ENCODE measurements around the gene GALNT10.

The GALNT10 gene

DNA sequence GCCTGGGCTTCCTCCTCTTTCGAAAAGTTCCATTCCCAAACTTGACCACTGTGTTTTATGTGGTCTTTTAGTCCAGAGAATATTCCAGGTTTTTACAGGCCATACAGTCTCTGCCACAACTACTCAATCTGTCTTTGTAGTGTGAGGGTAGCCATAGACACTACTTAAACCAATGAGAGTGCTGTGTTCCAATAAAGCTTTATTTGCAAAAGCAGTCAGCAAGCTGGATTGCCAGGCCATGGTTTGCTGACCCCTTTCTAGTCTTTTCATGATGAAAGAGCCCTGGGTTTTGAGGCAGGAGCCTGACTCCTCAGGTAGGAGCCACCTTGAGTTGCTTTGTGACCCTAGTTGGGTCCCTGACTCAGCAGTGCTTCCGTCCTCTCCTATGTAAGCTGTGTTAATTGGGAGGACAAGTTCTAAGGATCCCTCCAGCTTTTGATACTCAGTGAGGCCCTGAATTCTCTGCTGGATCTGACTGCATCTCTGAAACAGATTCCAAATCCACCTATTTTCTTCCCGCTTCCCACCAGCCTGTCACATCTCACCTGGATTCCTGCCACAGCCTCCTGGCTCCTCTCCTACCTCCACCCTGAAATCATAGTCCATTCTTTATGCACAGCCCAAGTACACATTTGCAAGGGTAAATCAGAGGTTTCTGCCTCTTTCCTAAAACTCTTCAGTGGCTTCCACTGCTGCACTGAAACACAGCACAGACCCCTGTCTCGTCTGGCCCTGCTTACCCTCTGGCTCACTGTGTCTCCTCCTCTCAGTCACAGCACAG is 13.5 kb downstream of the GALNT10 start:
- DNase-seq (ENCODE audit: low spot score), result no peak

DNA sequence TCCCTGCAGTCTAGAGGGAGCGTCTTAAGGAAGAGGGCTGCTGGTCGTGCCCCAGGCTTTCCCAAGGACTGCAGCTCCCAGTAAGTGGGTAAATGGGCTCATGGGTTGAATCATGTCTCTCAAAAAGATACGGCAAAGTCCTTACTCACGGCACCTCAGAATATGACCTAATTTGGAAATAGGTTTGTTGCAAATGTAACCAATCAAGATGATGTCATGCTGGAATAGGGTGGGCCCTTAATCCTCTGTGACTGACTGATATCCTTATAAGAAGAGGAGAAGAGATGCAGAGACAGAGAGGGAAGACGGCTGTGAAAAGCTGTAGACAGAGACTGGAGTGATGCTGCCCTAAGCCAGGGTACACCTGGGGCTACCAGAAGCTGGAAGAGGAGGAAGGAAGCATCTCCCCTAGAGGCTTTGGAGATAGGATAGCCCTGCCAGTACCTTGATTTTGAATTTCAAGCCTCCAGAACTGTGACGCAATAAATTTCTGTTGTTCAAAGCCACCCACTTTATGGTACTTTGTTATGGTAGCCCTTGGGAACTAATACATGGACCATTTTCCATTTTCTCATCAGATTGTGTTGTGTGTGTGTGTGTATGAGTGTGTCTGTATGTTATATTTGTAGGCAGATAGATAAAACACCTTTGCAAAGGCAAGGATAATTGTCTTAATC is 15.0 kb downstream of the GALNT10 start:
- no peak for DNase-seq (ENCODE audit: low spot score)

DNA sequence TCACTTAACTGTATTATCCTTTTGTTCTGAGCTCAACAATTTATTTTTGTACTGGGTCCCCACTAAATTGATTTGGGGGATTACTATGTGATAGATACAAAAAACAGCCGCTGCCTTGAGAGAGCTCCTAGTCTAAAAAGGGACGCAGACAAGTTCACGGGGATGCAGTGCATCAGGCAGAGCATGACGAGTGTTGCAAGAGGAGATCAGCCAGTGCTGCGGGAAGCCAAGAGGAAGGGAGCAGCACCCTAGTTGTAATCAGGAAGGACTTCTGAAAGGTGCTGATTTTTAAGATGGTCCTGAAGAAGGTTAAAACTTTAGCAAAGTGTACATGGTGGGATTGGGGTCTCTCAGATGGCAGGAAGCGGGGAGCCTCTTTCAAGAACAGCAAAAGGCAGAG is 15.8 kb downstream of the GALNT10 start:
- DNase-seq (ENCODE audit: low spot score), result no peak

DNA sequence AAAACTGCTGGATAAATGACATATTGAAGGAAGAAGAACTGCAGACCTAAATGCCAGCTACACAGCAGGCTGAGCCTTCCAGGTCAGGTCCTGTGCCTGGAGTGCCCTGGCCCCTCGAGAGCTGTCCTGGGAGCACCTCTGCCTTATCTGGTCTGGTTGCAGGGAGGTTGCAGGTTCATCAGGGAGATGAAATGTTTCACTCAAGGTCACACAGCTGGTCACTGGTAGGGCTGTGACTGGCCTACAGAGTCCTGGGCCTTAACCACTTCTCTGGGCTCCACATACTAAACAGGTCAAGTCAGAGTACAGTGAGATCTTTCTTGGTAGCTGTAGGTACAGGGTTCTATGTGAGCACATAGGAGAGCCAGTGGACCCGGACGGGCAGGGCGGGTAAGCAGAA is 16.7 kb downstream of the GALNT10 start:
- DNase-seq (ENCODE audit: low spot score), result no peak

GRCh38 chr5:154209591-154210081 is 19.1 kb downstream of the GALNT10 start:
- DNase-seq (ENCODE audit: low spot score), result no peak

DNA sequence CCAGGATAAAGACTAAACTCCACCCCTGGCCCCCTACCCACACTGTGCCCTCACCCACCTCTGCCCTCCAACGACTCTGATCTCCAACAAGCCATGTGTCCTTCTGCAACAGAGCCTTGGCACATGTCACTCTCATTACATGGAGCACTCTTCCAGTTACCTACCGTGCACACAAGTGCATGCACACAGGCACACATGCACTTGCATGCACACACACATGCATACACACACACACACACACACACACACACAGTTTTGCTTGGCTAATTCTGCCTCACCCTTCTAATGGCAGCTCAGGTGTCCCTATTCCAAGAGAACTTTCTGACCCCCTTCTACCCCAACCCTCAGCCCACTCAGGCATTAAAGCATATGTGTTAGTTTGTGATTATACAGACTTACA is 19.6 kb downstream of the GALNT10 start:
- no peak for DNase-seq (ENCODE audit: low spot score)

DNA sequence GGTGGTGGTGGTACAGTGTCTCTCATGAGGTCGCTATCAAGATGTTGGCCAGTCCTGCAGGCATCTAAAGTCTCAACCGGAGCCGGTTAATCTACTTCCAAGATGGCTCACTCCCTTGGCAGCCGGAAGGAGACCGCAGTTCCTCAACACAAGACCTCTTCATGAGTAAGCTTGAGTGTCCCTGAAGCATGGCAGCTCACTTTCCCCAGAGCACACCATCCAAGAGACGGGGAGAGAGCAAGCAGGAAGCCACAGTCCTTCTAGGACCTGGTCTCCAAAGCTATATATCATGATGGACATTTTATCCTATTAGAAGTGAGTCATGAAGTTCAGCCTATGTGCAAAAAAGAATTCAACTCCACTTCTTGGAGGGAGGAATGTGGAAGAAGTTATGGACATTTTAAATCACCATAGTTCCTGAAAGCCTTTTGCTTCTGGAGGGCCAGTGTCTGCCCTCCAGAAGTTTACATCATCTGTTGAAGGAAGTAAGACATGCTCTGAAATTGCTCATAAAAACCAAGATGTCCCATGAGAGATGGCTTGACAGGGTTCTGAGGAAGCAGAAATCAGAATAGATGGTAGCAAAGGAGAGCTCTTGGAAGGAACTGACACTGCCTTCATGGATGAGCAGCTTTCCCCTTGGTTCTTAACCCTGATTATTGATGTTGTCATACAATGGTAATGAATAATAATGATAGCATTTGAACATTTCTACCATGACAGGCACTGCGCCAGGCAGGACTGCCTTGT is 21.3 kb downstream of the GALNT10 start:
- no peak for DNase-seq (ENCODE audit: low spot score)

GRCh38 chr5:154213592-154213991 is 23.1 kb downstream of the GALNT10 start:
- DNase-seq (ENCODE audit: low spot score), result no peak

DNA sequence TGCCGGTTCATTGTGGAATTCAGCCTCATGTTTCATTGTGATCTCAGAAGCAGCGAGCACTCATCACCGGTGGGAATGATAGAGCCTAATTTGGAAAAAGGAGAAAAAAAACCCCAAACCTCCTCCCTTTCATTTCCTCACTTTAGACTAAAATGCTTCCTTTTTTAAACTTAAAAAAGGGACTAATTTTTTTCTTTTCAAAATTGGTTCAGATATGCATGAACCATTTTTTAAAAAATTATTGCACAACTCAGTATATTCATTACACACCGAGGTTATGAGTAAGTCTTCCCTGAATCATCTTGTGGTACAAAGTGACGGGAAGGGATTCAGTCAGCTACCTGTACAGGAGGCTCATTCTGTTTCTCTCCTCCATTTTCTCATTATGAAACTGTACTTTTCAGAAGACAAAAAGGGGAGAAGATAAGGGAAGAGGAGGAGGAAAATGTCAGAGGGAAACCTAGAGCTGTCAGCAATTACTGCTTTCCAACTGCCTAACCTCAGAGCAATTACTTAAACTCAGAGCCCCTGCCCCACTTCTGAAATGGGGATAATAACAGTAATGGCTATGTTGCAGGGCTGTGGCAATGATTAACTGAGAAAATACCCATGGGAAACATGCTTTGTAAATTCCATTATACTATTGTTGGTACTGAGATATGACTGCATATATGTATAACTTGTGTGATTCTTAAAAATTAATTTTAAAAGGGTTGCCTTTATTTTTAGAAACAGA is 24.0 kb downstream of the GALNT10 start:
- no peak for DNase-seq (ENCODE audit: low spot score)

DNA sequence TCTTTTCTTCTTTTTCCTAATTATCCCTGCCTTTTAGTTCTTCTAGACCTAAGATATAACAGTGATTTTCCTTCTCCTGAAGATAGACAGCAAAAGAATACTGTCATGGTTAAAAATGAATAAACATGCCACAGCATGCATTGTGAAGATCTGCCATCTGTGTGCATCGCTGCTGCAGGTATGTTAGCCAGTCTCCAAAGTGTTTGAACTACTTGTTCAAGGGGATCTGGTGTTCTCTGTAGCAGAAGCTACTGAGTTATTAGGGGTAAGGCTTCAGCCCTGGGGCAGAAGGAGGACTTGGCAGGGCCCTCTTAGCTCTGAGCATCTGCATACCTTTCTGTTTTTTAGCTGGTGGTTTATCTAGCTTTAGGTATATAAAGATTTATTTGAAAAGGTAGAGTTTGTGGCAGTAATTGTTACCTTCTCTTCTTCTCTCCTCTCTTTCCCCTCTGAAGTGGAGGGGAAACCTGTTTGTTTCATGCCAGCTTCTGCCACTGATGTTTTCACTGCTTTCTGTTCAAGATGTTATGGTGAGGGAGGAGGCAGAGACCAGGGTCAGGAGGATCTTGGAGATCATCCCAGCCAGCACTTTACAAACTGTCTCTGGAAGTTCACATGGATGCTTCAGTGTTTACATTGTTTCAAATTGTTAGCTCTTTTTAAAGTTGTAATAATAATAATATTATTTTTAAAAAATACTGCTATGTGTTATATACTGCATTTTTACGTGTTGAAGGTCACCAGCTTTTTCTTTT is 25.2 kb downstream of the GALNT10 start:
- DNase-seq (ENCODE audit: low spot score), result no peak

- DNase-seq (ENCODE audit: low spot score), result no peak
These were observed 26.9 kb downstream of the GALNT10 start for GRCh38 chr5:154217462-154217861.

DNA sequence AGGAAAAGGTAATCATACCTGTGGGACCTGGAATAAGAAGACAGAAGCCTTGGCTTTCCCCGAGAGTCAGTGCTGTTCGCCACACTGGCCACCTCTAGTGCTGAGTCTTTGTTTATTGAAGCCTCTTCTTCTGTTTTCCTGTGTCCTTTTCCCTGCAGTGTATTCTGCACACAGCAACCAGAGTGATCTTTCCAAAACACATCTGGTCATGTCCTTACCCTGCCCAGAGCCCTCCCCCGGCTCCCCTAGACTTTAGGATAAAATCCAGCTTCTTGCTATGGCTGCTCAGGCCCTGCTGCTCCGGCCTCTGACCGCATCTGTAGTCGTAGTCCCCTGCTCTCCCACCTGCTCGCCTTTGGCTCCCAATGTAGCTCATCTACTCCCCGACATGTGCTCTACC is 28.3 kb downstream of the GALNT10 start:
- DNase-seq (ENCODE audit: low spot score), result no peak

DNA sequence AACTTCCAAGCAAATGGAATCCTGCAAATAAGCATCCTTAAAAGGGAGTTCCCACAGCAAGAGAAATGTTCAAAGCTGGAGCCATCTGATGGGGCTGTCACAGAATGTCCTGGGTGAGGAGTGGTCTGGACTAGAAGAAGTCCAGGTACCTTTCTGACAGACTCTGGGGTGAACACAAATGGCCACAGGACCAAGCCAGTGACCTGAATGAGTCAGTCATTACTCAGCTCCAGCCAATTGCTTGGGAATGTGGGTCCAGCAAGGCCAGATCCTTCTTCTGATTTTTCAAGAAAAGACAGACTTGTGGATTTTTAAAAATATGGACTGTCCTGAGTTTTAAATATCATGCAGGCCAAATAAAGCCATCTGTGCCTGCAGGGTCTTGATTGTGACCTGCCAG is 30.1 kb downstream of the GALNT10 start:
- DNase-seq (ENCODE audit: low spot score), result no peak

- peak; percentile 55 for DNase-seq (ENCODE audit: low spot score)
These were observed 30.9 kb downstream of the GALNT10 start for GRCh38 chr5:154221371-154221896.

- no peak for DNase-seq (ENCODE audit: low spot score)
These were observed 31.9 kb downstream of the GALNT10 start for GRCh38 chr5:154222414-154222813.

GRCh38 chr5:154223320-154223719 is 32.8 kb downstream of the GALNT10 start:
- no peak for DNase-seq (ENCODE audit: low spot score)

DNA sequence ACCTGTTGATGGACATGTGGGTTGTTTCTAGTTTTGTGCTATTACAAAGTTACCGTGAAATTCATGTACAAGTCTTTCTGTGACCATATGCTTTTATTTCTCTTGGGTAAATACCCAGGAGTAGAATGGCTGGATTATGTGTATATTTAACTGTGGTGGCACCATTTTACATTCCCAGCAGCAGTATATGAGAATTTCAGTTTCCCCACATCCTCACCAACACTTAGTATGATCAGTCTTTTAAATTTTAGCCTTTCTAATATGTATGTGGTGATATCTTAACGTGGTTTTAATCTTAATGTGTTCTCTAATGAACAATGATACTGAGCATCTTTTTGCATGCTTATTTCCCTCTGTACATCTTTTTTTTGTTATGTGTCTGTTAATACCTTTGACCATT is 36.6 kb downstream of the GALNT10 start:
- DNase-seq (ENCODE audit: low spot score), result no peak

GRCh38 chr5:154228696-154229095 is 38.2 kb downstream of the GALNT10 start:
- no peak for DNase-seq (ENCODE audit: low spot score)

DNA sequence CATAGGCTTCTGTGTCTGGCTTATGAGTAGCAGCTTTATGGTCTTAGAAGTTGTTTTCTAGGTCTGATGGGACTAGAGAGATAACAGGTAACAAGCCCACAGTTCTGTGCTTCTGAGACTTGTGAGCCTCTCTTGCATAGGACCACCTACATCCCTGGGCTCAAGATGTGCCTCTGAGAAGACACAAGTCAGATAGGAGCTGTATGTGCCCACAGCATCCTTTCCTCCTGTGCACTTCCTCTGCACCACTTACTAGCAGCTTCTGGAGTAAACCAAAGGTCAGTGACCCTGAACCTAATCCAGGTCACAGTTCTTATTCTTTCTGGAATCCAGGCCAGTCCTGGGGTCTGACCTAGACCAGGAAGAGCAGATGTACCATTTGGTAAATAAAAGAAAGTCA is 40.0 kb downstream of the GALNT10 start:
- no peak for DNase-seq (ENCODE audit: low spot score)

- DNase-seq (ENCODE audit: low spot score), result no peak
These were observed 44.0 kb downstream of the GALNT10 start for GRCh38 chr5:154234551-154234950.

DNA sequence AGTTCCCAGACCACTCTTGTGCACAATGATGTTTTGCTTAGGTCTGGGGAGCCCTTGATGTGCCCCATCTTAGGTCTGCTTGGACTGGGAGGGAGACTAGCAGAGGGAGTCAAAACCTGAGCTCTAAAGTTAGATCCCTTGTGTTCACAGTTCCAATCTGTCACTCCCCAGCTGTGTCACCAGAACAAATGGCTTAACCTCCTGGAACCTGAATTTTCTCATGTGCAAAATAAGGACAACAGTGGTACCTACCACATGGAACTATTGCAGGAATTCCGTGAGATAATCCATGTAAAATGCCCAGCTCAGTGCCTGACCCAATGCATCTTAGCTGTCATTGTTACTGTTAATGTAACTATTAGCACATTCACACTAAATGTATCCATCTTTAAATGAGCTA is 45.5 kb downstream of the GALNT10 start:
- no peak for DNase-seq (ENCODE audit: low spot score)
